Ureter (tissue), 1 donor: Measurements from ENCODE around the gene CHRM2. TPM values are rescaled to one million over a fixed set of nuclear protein-coding genes. Genes with fewer than 3 reads are reported as not detected.

ENCODE experiments used
- DNase-seq: peaks from one replicate; pipeline ENCODE4 v3.0.0-alpha.2; 2020; ENCODE audit warnings: low spot score
- total RNA-seq: library from RNA; stranded (reverse); gene quantifications from one replicate; pipeline ENCODE4 v1.2.4, GENCODE V29; 2023
- donor health status: DM: yes; HTN: yes; CAD: no.

Gene CHRM2
- total RNA-seq, 1 donor from 2014 or later: 0.81 TPM

GRCh38 chr7:136894789-136895188, 26.3 kb downstream of the CHRM2 start:
- DNase-seq: no peak

GRCh38 chr7:136897676-136898075, 29.2 kb downstream of the CHRM2 start:
- DNase-seq: no peak

DNA sequence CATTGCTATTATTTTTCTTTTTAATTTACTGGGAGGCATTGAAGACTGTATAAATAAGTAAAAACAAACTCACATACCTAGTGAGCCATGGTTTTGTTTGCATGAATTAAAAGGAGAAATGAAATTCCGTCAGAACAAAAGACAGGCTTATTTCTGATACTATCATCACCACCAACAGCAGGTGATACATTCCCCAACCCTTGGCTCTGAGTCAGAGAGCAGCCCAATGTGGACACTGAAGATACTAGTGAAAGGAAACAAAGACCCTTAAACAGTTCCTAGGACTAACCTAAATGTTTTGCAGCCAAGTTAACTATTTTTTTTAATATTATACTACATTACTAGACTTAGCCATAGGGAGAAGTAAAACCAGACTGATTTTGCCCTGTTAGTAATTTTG, 31.6 kb downstream of the CHRM2 start:
- DNase-seq: no peak

DNA sequence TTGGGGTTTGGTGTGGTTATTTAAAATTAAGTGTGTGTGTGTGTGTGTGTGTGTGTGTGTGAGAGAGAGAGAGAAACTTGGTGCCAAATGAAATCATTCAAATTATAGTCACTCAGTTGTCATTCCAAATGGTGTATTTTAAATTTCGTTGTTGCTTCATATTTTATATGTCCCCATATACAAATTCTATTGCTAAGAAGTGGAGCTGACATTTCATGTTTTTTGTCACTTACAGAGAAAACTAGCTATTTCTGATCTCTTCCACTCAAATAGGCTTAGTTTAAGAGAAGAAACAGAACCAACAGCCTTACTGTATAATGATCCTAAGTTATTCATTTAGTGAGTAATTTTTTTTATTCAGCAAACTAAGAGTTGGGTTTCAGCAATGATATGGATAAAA, 42.3 kb downstream of the CHRM2 start:
- no peak for DNase-seq

- no peak for DNase-seq
Observed at GRCh38 chr7:136911344-136911743, 42.9 kb downstream of the CHRM2 start.

DNA sequence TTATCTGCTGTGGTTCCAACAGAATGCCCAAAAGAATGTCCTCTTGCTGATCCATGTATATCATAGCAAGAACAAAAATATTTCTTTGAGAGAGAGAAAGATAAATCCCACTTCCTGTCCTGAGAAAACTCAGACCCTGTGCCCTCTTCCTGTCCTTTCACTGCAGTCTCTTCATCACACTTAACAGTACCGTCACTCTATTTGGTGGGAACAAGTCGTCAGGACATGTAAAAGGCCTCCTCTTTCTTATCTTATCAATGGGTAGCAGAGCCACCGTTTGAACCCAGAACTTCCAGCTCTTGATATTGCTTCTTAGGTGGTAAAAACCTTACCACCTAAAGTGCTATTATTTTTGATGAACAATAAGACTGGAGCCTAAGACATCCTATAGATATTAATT, 43.9 kb downstream of the CHRM2 start:
- DNase-seq: no peak

DNA sequence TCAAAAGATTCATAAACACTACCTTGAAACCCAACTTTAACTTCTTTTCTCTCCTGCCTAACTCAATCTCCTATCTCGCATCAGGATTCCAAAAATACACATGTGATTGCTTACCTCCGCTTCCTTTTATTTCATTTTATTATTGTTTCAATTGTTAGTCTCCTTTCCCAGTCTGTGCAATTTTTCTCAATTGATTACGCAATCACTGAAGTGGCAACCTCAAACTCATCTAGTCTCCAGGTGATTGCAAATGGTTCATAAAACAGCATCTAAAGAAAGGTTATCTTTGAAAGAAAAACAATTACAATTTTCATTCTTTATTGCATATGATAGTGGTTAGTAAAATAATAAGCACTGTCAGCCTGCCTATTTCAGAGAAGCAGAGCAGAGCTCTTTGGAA, 45.6 kb downstream of the CHRM2 start:
- no peak for DNase-seq

GRCh38 chr7:136919820-136920219, 51.4 kb downstream of the CHRM2 start:
- no peak for DNase-seq

GRCh38 chr7:136923111-136923667, 54.7 kb downstream of the CHRM2 start:
- DNase-seq: no peak

- DNase-seq: no peak
Observed at GRCh38 chr7:136925044-136925443, 56.6 kb downstream of the CHRM2 start.

GRCh38 chr7:136925556-136925955, 57.1 kb downstream of the CHRM2 start:
- DNase-seq: no peak

DNA sequence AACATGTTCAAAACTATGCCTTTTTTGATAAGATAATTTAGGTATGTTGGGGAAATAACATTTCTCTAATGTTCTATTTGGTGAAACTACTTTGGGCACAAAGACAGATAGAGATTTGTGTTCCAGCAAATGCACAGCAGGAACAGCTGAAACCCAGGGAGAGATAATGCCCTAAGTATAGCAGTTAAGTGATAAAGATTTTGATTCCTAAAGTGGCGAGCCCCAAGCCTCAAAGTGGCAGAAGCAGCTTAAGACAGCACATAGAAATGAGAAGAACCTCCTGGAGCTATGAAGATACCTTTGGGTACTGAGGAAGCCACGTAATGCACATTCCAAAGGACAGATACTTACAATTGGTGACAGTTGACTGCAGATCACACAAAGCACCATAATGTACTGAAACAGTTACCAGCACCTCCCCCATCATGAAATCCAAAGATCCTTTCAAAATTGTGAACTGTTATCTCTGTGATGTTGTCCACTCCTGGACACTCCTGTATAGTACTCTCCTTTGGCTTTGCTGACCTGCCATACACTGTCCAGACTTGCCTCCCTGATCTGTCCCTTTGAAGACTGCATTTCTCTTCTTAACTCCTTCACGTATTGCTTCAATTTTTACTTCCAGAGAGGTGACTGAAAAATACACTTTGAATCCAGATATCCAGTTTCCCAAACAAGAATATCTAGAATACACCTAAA, 62.9 kb downstream of the CHRM2 start:
- no peak for DNase-seq

- DNase-seq: no peak
Observed at GRCh38 chr7:136937436-136937835, 69.0 kb downstream of the CHRM2 start.

GRCh38 chr7:136938476-136938875, 70.0 kb downstream of the CHRM2 start:
- no peak for DNase-seq

DNA sequence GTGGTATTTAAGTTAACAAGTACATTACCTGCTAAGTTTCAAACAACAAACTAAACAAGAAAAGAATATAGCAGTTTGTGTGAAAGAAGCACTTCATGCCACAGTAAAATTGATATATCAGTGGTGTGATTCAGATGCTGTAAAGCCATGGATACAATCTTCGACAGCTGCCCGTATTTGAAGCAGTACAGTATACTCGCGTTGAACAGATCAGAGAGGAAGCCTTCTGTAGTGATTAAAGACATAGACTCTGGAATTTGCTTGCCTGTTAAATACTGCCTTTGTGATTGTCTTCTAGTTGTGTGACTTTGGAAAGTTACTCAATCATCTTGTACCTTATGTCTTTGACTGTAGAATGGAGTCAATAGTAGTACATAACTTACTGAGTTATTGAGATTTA, 71.7 kb downstream of the CHRM2 start:
- no peak for DNase-seq

DNA sequence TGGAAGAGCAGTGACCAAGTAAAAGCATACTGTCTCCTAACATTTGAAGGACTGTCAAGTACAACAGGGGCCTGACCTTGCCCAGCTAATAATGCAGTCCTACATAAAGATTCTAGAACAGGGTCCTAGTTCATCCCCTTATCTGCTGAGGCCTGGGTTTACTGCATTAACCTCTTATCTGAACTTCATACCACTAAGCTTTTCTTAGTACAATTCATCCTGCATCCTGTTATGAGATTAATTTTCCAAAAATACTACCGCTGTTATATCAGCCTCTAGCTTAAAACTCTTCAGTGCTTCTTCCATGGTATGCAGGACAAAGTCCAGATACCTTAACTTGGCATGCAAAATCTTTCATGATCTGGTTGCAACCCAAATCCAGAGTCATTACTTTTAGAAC, 72.5 kb downstream of the CHRM2 start:
- DNase-seq: no peak

DNA sequence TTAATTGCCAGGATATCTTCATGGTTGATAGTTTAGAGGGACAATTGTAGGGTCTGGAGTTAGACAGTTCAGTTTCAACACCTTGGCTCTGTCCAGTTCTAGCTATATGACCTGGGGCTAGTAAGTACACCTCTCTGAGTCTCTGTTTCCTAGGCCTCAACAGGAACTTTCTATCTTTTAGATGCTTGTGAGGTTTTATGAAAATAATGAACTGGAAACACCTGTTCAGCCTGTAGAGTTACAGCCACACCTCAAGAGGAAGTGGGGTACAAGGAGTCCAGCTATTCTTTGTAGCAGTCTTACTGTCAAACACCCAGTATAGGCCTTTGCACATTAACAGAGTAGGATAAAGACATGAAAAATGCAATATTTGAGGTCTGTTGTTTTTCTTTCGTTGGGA, 73.4 kb downstream of the CHRM2 start:
- DNase-seq: no peak

DNA sequence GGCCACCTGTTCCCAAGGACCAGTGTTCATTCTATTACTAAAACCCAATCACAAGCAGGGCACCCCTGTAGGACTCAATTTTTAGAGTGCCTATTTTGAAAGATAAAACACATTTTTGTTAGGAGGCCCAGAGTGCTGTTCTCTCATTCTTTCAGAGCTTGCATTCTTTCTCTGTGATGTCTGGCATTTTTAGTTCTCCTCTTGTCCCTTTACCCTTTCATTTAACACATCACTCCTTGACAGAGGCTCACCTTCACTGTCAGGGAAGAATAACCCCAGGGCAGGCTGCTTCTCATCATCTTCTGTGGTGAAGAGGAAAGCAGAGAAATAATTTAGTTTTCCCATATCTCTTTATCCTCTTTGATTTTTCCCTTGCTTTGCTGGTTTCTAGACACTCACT, 73.9 kb downstream of the CHRM2 start:
- DNase-seq: no peak

DNA sequence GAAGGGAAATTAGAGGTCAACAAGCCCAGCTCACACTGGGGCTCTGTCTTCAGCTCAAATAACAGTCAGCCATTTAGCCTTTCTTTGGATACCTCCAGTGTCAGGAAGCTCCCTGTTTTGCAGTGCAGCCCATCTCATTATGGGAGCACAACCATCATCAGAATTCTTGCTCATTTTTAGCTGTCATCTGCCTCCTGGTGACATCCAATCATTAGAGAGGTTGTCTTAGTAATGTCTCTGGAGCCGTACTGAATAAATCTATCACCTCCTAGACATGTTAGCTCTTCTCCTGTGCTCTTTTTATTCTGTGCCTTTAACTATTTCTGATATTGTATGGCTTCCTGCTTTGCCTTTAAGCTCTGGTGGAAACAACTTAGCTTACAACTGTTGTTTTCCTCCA, 74.5 kb downstream of the CHRM2 start:
- no peak for DNase-seq

GRCh38 chr7:136947347-136947746, 78.9 kb downstream of the CHRM2 start:
- no peak for DNase-seq

GRCh38 chr7:136950331-136950730, 81.9 kb downstream of the CHRM2 start:
- no peak for DNase-seq

- DNase-seq: no peak
Observed at GRCh38 chr7:136953386-136953785, 84.9 kb downstream of the CHRM2 start.

DNA sequence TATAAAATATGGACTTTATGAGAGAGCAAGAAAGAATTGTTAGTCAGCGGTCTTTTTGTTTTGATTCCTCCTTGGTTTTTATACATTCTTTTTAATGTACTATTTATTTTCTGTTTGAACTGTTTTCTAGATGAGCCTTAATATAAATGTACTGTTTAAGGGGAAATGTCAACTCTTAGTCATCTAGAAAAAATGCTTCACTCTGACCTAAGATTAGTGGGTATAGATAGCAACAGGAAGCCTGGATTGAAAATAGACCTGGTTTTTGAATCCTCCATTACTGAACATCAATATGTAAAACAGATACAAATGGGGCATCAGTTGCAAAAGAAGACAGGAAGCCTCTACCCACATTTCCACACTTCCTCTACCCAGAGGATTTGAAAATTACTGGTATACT, 87.8 kb downstream of the CHRM2 start:
- no peak for DNase-seq

DNA sequence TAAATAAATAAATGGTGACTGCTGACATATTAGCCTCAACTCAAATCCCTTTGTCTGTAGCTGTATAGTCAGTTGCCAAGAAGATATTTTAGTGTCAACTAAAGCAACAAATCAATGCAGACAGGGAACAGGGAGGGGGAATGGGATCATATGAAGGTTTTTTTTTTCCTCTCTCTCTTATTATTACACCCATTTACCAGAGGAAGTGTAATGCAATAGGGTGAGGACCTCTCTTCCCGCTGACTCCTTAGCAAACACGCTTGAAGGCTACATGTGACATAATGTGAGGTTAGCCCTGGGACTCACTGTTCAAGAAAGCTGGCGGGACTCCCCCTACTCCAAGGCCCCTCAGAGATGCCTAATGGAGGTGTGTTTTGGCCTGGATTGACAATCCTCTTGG, 88.2 kb downstream of the CHRM2 start:
- no peak for DNase-seq
